Ascending aorta (tissue), 2 donors: Measurements from ENCODE around the gene STX18. TPM values are rescaled to one million over a fixed set of nuclear protein-coding genes. Genes with fewer than 3 reads are reported as not detected.

ENCODE experiments used
- DNase-seq, 2 donors: peaks; one replicate each; pipeline ENCODE4 v3.0.0-alpha.2; 2019; ENCODE audit warnings: low spot score in 2 of 2
- H3K27ac ChIP-seq, 2 donors: fragments of 200-600 bp; sonication (generic); one replicate each; pipeline ENCODE4 v1.5.1; 2016 to 2017; ENCODE audit warnings: mild to moderate bottlenecking in 1 of 2
- H3K27me3 ChIP-seq: fragments of 200-600 bp; sonication (generic); one replicate; pipeline ENCODE4 v1.5.1; 2017
- H3K36me3 ChIP-seq, 2 donors: fragments of 200-600 bp; sonication (generic); one replicate each; pipeline ENCODE4 v1.5.1; 2016
- H3K4me1 ChIP-seq, 2 donors: fragments of 200-600 bp; sonication (generic); one replicate each; pipeline ENCODE4 v1.5.1; 2016 to 2017; ENCODE audit warnings: mild to moderate bottlenecking in 1 of 2
- H3K4me3 ChIP-seq, 2 donors: fragments of 200-600 bp; sonication (generic); one replicate each; pipeline ENCODE4 v1.5.1; 2016 to 2017; ENCODE audit warnings: mild to moderate bottlenecking in 1 of 2
- H3K9me3 ChIP-seq, 2 donors: fragments of 200-600 bp; sonication (generic); one replicate each; pipeline ENCODE4 v1.5.1; 2016
- intact Hi-C: fragments of 100-400 bp; cut with DNase I; formaldehyde crosslinking; loops from one replicate; pipeline ENCODE4 v1.15.1; 2023
- total RNA-seq: library from RNA; depleted of rRNA; stranded (reverse); fragments of >200 nt; gene quantifications from one replicate; pipeline ENCODE4 v1.1.0, GENCODE V29; 2016
- TF ChIP-seq, protein P1 (sequence below), 3 experiments: fragments of 200-600 bp in 2 of 3; fragments of 450-650 bp in 1 of 3; sonication (generic) in 2 of 3; IDR thresholded peaks; one replicate each; pipeline ENCODE4 v1.5.1; 2016 to 2019; ENCODE audit warnings: antibody characterized with exemption in 3 of 3, mild to moderate bottlenecking in 1 of 3, moderate library complexity in 1 of 3

STX18 gene
- total RNA-seq, 1 donor from 2014 or later: 28.2 TPM

DNA sequence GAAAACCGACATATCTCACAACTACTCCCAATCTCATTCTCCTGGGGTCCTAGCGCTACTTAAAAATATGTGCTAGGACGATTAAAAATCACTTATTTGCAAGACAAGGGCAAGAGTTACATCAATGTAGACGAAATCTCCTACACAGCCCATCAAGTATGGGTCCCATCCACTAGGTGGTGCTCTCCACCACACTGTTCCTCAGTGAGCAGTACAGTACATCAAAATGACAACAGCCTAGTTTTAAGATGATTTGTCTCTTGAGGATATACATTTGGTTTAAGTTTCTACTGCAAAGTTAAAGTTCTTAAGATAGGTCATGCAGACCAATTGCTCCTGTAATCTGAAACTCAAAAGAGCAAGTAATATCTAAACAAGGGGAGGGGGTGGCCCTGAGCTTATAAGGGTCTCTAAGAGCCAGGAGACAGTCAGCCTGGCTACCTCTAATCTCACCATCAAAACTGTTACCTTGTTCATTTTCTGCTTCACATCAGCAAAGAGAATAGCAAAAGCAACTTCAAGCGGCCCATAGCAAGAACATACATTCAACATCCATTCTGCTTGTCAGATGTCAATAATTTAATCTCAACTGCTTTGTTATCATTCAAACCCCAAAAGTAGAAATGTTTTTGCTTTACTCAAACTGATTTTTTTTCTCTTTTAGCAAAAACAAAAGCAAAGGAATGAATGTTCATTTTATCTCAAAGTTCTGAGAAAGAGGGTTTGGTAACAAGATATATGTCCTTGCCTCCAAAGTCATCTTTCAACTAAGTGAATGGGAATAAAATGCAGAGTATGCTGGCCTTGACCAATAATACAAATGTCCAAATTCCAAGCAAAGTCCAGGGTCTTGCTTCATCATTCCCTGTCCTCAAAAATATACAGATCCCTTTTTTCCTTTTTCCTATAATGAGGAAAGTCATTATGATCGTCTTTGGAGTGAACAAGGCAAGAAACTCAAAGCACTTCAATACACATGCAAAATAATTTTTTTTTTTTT, 53.1 kb downstream of the STX18 start:
- Histone ChIP-seq H3K4me3 (no peak overlapping the region), H3K27me3 (no peaks in the 10 kb centered on the region), H3K4me1 (no peaks in the 10 kb centered on the region), H3K36me3 (no peaks in the 10 kb centered on the region), H3K9me3 (no peaks in the 10 kb centered on the region), H3K27ac (no peak overlapping the region)
- intact Hi-C loops: no loop called here
- DNase-seq: no peak
- TF ChIP-seq, protein P1, sequence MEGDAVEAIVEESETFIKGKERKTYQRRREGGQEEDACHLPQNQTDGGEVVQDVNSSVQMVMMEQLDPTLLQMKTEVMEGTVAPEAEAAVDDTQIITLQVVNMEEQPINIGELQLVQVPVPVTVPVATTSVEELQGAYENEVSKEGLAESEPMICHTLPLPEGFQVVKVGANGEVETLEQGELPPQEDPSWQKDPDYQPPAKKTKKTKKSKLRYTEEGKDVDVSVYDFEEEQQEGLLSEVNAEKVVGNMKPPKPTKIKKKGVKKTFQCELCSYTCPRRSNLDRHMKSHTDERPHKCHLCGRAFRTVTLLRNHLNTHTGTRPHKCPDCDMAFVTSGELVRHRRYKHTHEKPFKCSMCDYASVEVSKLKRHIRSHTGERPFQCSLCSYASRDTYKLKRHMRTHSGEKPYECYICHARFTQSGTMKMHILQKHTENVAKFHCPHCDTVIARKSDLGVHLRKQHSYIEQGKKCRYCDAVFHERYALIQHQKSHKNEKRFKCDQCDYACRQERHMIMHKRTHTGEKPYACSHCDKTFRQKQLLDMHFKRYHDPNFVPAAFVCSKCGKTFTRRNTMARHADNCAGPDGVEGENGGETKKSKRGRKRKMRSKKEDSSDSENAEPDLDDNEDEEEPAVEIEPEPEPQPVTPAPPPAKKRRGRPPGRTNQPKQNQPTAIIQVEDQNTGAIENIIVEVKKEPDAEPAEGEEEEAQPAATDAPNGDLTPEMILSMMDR (IDR thresholded peaks at IDR 0.05): peak; percentile 42 to 78 (median 71)

DNA sequence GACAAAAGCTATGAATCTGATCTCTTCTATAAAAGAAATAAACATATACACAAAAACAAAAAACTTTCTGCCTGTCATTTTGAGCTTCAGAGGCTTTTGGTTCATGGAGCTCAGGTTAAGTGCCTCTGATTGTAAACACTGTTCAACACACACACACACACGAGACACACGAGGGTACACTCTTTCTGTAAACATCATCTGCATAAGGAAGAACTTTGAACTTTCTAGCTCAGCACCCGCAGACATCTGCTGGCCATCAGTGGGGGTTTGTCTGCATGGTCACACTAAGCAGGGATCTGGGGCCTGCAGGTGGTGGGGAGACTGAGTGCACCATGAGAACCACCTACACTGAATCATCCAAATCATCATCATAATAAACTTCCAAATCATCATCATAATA, 54.9 kb downstream of the STX18 start:
- DNase-seq: no peak
- H3K4me3 ChIP-seq: no peak overlapping the region
- intact Hi-C loops: no loop called here
- H3K4me1 ChIP-seq: no peaks in the 10 kb centered on the region
- no peaks in the 10 kb centered on the region for H3K27me3 ChIP-seq
- H3K27ac ChIP-seq: no peak overlapping the region
- TF ChIP-seq, protein P1 (IDR thresholded peaks at IDR 0.05): no peak
- H3K9me3 ChIP-seq: no peaks in the 10 kb centered on the region
- H3K36me3 ChIP-seq: no peaks in the 10 kb centered on the region

DNA sequence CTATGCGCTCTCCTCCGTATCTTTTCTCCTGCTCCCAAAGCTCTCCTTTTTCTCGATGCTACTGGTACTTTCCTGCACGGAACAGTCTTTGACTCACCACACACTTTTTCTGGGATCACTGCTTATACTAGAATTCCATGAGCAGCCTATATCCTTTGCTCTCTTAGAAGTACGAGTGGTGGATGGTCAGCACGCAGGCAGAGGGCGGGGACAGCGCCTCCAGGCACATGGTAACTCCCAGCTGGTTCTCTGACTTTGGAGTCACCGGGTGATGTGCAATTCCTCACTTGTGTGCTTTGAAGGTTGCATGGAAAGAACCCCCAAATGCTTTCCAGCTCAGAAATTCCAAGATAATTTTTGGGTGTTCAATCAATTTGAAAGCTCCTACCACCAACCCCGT, 56.0 kb downstream of the STX18 start:
- H3K9me3 ChIP-seq: no peaks in the 10 kb centered on the region
- intact Hi-C loops: no loop called here
- DNase-seq: no peak
- H3K27ac ChIP-seq: no peak overlapping the region
- no peaks in the 10 kb centered on the region for H3K36me3 ChIP-seq
- no peak overlapping the region for H3K4me3 ChIP-seq
- H3K4me1 ChIP-seq: no peaks in the 10 kb centered on the region
- no peaks in the 10 kb centered on the region for H3K27me3 ChIP-seq
- TF ChIP-seq, protein P1 (IDR thresholded peaks at IDR 0.05): no peak

DNA sequence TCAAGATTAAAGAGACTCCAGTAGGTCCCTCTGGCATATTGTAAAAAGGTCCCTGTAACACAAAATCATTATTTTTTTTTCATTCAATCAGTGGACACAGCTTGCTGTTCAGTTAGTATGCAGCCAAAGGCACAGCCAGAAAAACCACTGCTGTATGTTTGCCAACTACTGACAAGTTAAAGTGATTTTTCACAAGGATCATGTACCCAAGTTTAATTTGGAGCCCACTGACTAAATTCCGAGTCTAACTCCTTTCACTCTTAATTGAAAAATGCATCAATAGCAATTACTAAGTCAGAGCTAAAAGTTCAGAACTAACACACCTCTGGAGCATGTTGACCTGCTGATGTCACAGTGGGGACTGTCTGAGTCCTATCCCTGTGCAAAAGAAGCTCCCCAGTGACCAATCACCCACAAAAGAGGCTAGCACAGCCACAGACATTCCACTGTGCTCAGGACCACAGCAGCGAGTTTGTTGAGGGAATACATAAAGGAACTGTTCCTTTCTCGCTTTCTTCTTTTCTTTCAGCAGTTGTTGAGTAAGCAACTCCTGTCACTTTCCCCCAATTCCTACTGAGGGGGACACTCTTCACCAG, 60.4 kb downstream of the STX18 start:
- intact Hi-C loops: no loop called here
- no peaks in the 10 kb centered on the region for H3K4me1 ChIP-seq
- TF ChIP-seq, protein P1 (IDR thresholded peaks at IDR 0.05): no peak
- H3K27me3 ChIP-seq: no peaks in the 10 kb centered on the region
- no peak for DNase-seq
- no peaks in the 10 kb centered on the region for H3K9me3 ChIP-seq
- no peak overlapping the region for H3K4me3 ChIP-seq
- H3K27ac ChIP-seq: no peak overlapping the region
- H3K36me3 ChIP-seq: no peaks in the 10 kb centered on the region

DNA sequence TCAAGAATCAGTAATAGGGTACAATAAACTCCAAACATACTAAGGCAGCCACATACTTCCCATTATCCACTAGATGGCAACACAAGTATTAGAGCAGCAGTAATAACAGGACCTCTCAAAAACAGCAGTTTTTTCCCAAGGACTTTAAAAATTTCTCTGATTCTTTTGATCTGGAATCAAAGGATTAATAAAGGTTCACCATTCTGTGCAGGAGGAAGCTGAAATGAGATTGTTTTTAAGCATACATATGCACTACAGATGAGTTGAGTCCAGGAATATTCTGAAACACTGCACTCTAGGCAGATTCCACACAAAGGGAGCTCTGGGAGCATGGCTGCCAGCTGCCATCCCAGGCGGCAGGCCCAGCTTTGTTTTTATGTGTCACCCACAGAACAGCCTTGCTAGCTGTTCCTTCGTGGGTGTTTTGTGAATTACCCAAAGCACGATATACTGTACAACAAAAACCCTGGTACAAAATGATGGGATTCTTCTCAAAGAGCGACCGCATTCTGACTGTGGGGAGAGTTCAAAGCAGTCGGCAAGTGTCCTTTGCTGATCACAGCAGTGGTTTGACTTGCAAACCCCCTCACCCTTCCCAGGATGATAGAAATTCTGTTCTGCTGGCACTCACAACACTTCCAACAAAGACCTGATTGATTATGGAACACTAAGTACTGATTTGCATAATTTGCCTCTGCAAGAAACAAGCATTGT, 61.0 kb downstream of the STX18 start:
- no peak for DNase-seq
- H3K27ac ChIP-seq: no peak overlapping the region
- intact Hi-C loops: no loop called here

More for the DNA sequence above, 61.0 kb downstream of the STX18 start:
- no peaks in the 10 kb centered on the region for H3K36me3 ChIP-seq
- H3K9me3 ChIP-seq: no peaks in the 10 kb centered on the region
- no peaks in the 10 kb centered on the region for H3K4me1 ChIP-seq
- TF ChIP-seq, protein P1 (IDR thresholded peaks at IDR 0.05): peak in 1 of 3 experiments; percentile 14
- H3K4me3 ChIP-seq: no peak overlapping the region
- H3K27me3 ChIP-seq: no peaks in the 10 kb centered on the region
